Astrocyte (in vitro differentiated cells and primary cell): ENCODE data around the gene CHRD.

Source experiments
- EZH2 ChIP-seq: IDR thresholded peaks from 2 replicates; pipeline ENCODE4 v1.6.1; 2012; ENCODE audit warnings: mild to moderate bottlenecking, low read length, inconsistent platforms; ENCODE audit not compliant: insufficient read depth
- TF ChIP-seq, protein P1 (sequence below): IDR thresholded peaks from 2 replicates; pipeline ENCODE4 v1.5.1; 2011; ENCODE audit warnings: low read depth, mild to moderate bottlenecking, inconsistent platforms, low read length, moderate library complexity; ENCODE audit not compliant: insufficient read depth

DNA sequence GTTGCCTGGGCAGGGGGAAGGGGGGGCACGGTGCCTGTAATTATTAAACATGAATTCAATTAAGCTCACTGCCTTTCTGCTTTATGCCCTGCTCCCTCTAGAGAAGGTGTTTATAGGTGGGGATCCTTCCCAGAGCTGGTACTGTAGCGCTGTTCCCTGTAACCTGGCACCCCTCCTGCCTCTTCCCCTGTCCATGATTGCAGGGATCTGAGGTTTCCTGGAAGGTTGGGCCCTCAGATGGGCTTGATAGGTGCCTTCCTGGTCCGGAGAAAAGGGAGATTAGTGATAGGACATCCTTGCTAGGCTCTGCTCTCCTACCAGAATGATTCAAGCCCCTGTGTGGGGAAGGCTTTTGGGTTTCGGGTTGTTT, 44.6 kb upstream of the CHRD start:
- TF ChIP-seq, protein P1, sequence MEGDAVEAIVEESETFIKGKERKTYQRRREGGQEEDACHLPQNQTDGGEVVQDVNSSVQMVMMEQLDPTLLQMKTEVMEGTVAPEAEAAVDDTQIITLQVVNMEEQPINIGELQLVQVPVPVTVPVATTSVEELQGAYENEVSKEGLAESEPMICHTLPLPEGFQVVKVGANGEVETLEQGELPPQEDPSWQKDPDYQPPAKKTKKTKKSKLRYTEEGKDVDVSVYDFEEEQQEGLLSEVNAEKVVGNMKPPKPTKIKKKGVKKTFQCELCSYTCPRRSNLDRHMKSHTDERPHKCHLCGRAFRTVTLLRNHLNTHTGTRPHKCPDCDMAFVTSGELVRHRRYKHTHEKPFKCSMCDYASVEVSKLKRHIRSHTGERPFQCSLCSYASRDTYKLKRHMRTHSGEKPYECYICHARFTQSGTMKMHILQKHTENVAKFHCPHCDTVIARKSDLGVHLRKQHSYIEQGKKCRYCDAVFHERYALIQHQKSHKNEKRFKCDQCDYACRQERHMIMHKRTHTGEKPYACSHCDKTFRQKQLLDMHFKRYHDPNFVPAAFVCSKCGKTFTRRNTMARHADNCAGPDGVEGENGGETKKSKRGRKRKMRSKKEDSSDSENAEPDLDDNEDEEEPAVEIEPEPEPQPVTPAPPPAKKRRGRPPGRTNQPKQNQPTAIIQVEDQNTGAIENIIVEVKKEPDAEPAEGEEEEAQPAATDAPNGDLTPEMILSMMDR: no peak
- no peak for TF ChIP-seq EZH2
